IMR-90 (cell line): ENCODE results near the gene MAGEF1.

ENCODE experiments used
- ELK1 ChIP-seq: fragments of 150-350 bp; IDR thresholded peaks from 2 replicates; pipeline ENCODE4 v1.6.1; 2016; ENCODE audit warnings: low read depth, mild to moderate bottlenecking, low read length, moderate library complexity, borderline replicate concordance
- POLR2A ChIP-seq: IDR thresholded peaks from 2 replicates; pipeline ENCODE4 v1.6.1; 2012; ENCODE audit warnings: mild to moderate bottlenecking, low read depth, low read length
- RAD21 ChIP-seq: IDR thresholded peaks from 2 replicates; pipeline ENCODE4 v1.6.1; 2012; ENCODE audit warnings: low read length, improper control_type of control experiment
- RCOR1 ChIP-seq: IDR thresholded peaks from 2 replicates; pipeline ENCODE4 v1.6.1; 2012; ENCODE audit warnings: mild to moderate bottlenecking, low read length, improper control_type of control experiment; ENCODE audit not compliant: insufficient replicate concordance
- TF ChIP-seq, protein P1 (sequence below): conservative IDR thresholded peaks from 2 replicates; pipeline ENCODE4 v1.5.1; 2012; ENCODE audit warnings: mild to moderate bottlenecking, low read depth, low read length, improper control_type of control experiment

GRCh38 chr3:184756151-184757021 lies 44.5 kb upstream of the MAGEF1 start:
- TF ChIP-seq POLR2A (peak; percentile 81; the same call in 1 of the 2 replicates), RAD21 (no peak), RCOR1 (no peak), ELK1 (no peak)
- TF ChIP-seq, protein P1, sequence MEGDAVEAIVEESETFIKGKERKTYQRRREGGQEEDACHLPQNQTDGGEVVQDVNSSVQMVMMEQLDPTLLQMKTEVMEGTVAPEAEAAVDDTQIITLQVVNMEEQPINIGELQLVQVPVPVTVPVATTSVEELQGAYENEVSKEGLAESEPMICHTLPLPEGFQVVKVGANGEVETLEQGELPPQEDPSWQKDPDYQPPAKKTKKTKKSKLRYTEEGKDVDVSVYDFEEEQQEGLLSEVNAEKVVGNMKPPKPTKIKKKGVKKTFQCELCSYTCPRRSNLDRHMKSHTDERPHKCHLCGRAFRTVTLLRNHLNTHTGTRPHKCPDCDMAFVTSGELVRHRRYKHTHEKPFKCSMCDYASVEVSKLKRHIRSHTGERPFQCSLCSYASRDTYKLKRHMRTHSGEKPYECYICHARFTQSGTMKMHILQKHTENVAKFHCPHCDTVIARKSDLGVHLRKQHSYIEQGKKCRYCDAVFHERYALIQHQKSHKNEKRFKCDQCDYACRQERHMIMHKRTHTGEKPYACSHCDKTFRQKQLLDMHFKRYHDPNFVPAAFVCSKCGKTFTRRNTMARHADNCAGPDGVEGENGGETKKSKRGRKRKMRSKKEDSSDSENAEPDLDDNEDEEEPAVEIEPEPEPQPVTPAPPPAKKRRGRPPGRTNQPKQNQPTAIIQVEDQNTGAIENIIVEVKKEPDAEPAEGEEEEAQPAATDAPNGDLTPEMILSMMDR = no peak
